ENCODE results near the gene GOLGA2. TPM values are rescaled to one million over a fixed set of nuclear protein-coding genes. Genes with fewer than 3 reads are reported as not detected.

GOLGA2 gene
- total RNA-seq, 4 donors from 2014 or later: 18.4 to 174 (median 89.9) TPM

DNA sequence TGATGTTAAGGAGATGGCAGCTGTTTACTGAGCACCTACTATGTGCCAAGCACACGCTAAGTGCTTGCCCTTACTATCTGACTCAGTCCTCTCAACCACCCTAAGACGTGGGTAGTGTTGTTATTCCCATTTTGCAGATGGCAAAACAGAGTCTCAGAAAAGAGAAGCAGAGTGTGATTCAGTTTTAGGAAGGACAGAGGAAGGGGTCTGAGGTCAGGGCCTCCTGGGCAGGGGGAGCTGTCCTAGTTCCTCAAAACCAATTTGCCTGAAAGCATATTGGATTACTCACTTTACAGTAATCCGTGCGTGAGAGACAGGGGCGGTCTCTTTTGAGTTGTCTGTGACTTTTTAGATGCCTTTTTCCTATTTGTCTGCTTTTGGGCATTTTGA, 49.4 kb downstream of the GOLGA2 start:
- TF ChIP-seq, protein P1, sequence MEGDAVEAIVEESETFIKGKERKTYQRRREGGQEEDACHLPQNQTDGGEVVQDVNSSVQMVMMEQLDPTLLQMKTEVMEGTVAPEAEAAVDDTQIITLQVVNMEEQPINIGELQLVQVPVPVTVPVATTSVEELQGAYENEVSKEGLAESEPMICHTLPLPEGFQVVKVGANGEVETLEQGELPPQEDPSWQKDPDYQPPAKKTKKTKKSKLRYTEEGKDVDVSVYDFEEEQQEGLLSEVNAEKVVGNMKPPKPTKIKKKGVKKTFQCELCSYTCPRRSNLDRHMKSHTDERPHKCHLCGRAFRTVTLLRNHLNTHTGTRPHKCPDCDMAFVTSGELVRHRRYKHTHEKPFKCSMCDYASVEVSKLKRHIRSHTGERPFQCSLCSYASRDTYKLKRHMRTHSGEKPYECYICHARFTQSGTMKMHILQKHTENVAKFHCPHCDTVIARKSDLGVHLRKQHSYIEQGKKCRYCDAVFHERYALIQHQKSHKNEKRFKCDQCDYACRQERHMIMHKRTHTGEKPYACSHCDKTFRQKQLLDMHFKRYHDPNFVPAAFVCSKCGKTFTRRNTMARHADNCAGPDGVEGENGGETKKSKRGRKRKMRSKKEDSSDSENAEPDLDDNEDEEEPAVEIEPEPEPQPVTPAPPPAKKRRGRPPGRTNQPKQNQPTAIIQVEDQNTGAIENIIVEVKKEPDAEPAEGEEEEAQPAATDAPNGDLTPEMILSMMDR (IDR thresholded peaks at IDR 0.05): no peak
- TF ChIP-seq POLR2A (IDR thresholded peaks at IDR 0.05): no peak
- intact Hi-C loops (cut with DNase I; ENCODE audit: low total_unique reads): no loop called here
- Histone ChIP-seq H3K27me3 (no peaks in the 10 kb centered on the region), H3K9me3 (no peaks in the 10 kb centered on the region), H3K4me1 (no peaks in the 10 kb centered on the region), H3K4me3 (no peak overlapping the region), H3K36me3 (no peaks in the 10 kb centered on the region), H3K27ac (no peak overlapping the region)
- no peak for DNase-seq

DNA sequence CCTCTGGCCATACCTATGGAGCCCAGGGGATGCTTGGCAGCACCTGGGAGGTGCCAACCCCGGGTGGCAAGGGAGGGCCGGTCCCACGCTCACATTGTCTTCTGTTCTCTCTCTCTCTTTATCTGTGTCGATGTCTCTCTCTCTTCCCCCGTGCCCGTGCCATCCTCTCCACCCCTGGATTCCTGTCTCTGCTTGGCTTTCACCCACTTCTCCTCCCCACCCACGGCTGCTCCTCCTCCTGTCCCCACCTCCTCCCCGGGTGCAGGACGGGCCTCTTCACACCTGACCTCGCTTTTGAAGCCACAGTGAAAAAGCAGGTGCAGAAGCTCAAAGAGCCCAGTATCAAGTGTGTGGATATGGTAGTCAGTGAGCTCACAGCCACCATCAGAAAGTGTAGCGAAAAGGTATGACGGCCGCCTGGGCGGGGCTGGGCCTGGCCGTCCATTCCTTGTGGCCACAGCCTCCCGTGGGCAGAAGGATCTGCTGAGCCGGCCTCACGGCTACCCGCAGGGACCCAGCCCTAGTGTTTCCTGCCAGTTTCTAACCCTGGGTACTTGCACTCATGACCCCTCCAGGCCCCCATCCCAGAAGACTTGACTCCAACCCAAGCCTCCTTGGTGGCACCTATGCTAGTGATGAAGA, 49.9 kb downstream of the GOLGA2 start:
- no peak for TF ChIP-seq POLR2A (IDR thresholded peaks at IDR 0.05)
- TF ChIP-seq, protein P1 (IDR thresholded peaks at IDR 0.05): no peak
- Histone ChIP-seq H3K27me3 (no peaks in the 10 kb centered on the region), H3K27ac (no peak overlapping the region), H3K36me3 (no peaks in the 10 kb centered on the region), H3K4me1 (no peaks in the 10 kb centered on the region), H3K9me3 (no peaks in the 10 kb centered on the region), H3K4me3 (no peak overlapping the region)
- intact Hi-C loops (cut with DNase I; ENCODE audit: low total_unique reads): no loop called here
- no peak for DNase-seq

GRCh38 chr9:128224877-128225276, 50.9 kb downstream of the GOLGA2 start:
- intact Hi-C loops (cut with DNase I; ENCODE audit: low total_unique reads): no loop called here
- no peak overlapping the region for H3K4me3 ChIP-seq
- no peak for DNase-seq
- no peak overlapping the region for H3K27ac ChIP-seq
- H3K27me3 ChIP-seq: no peaks in the 10 kb centered on the region
- no peaks in the 10 kb centered on the region for H3K9me3 ChIP-seq
- no peaks in the 10 kb centered on the region for H3K36me3 ChIP-seq
- no peaks in the 10 kb centered on the region for H3K4me1 ChIP-seq
- no peak for TF ChIP-seq POLR2A (IDR thresholded peaks at IDR 0.05)
- TF ChIP-seq, protein P1 (IDR thresholded peaks at IDR 0.05): no peak

DNA sequence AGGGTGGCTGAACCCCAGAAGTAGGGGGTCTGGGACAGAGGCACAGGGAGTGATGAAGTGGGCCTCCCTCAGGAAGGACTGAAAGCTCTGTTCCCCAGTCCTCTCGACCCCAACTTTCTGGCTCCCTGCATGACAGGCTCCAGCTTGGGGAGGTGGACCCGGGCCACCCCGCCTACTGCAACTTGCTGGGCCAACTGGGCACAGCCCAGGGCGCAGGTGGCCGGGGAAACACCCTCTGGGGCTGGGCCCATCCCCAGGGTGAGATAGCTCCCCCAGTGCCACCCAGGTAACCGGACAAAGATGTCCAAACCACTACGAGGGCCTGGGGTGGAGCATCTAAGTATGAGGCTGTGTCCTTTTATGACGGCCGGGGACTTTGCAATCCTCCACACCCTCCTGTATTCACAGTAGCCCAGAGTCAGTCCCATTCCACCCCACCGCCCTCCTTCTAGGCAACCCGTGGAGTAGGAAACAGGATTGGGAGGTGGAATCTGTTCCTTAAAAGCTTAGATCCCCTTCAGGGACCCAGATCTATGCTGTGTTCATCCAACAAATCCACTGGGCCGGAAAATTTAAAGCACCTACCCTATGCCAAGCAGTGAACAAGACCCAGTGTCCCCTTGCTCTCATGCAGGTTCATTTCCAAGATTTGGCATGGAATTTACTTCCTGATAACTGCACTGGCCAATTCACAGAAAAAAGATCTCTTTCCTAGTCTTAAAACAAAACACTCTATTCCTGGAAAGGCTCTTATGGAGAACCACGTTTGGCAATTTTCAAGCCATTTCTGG, 52.7 kb downstream of the GOLGA2 start:
- H3K9me3 ChIP-seq: no peaks in the 10 kb centered on the region
- H3K27ac ChIP-seq: no peak overlapping the region
- no peaks in the 10 kb centered on the region for H3K36me3 ChIP-seq
- intact Hi-C loops (cut with DNase I; ENCODE audit: low total_unique reads): no loop called here
- H3K4me1 ChIP-seq: no peaks in the 10 kb centered on the region
- no peaks in the 10 kb centered on the region for H3K27me3 ChIP-seq
- DNase-seq: no peak
- TF ChIP-seq POLR2A (IDR thresholded peaks at IDR 0.05): no peak
- TF ChIP-seq, protein P1 (IDR thresholded peaks at IDR 0.05): no peak
- no peak overlapping the region for H3K4me3 ChIP-seq

DNA sequence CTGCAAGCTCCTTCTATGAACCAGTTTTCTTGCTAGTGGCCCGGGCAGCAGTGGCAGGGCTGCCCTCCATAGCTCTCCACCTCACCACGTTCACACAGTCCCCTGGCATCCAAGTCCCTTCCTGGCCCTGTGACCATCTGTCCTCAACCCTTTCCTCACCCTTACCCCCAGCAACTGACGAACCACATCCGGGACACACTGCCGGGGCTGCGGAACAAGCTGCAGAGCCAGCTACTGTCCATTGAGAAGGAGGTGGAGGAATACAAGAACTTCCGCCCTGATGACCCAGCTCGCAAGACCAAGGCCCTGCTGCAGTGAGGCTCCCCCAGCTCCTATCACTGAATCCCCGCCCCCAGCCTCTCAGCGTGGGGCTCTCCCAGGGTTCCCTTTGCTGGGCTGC, 53.8 kb downstream of the GOLGA2 start:
- H3K4me3 ChIP-seq: no peak overlapping the region
- no peak overlapping the region for H3K27ac ChIP-seq
- no peaks in the 10 kb centered on the region for H3K9me3 ChIP-seq
- no peak for DNase-seq
- TF ChIP-seq, protein P1 (IDR thresholded peaks at IDR 0.05): no peak
- TF ChIP-seq POLR2A (IDR thresholded peaks at IDR 0.05): no peak
- no peaks in the 10 kb centered on the region for H3K4me1 ChIP-seq
- H3K27me3 ChIP-seq: no peaks in the 10 kb centered on the region
- H3K36me3 ChIP-seq: no peaks in the 10 kb centered on the region
- intact Hi-C loops (cut with DNase I; ENCODE audit: low total_unique reads): no loop called here
